Measurements from ENCODE around the gene SLC8A1. TPM values are rescaled to one million over a fixed set of nuclear protein-coding genes. Genes with fewer than 3 reads are reported as not detected.

Gene SLC8A1
- total and polyA plus RNA-seq, 8 donors = 0.31 to 105 (median 14.0) TPM

GRCh38 chr2:40360652-40361051 is 91.2 kb downstream of the SLC8A1 start:
- Histone ChIP-seq H3K27ac (peak overlapping the region in 1 of 5 donors; percentile 16), H3K36me3 (no peaks in the 10 kb centered on the region), H3K9me3 (no peaks in the 10 kb centered on the region), H3K4me3 (no peak overlapping the region), H3K27me3 (no peaks in the 10 kb centered on the region), H3K4me1 (peaks cover 0 to 23% (median 9%) of the 10 kb centered on the region in 4 donors)
- 38 to 67% (median 56%) methylated on average over 1 of the region's 1 CpG for WGBS, 5 donors
- intact Hi-C loops (cut with DNase I; ENCODE audit: low total_unique reads) = no loop called here
- no peak for DNase-seq
- TF ChIP-seq CTCF (IDR thresholded peaks at IDR 0.05) (no peak), POLR2AphosphoS5 (IDR thresholded peaks at IDR 0.05) (no peak), EP300 (IDR thresholded peaks at IDR 0.05) (no peak), POLR2A (IDR thresholded peaks at IDR 0.05) (no peak)

DNA sequence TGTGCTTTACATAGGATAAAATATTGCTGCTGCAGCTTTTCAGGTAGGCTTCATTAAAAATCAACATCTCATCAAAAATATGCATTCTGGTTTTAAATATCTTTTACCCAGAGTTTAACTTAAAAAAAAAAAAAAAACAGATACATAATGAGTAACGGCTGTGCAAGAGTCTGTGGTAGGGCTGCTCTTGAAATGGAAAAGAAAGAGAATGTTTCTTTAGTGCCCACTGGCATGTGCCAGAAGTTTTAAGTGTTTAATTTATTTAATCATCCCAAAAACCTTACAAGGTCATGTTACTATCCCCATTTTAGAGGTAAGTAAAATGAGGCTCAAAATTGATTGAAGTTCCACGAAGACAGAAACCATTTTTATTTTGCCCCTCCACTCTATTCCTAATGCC is 92.1 kb downstream of the SLC8A1 start:
- Histone ChIP-seq H3K27ac (no peak overlapping the region), H3K27me3 (no peaks in the 10 kb centered on the region), H3K9me3 (no peaks in the 10 kb centered on the region), H3K36me3 (no peaks in the 10 kb centered on the region), H3K4me3 (no peak overlapping the region), H3K4me1 (peaks cover 0 to 21% (median 8%) of the 10 kb centered on the region in 4 donors)
- intact Hi-C loops (cut with DNase I; ENCODE audit: low total_unique reads) = no loop called here
- WGBS, 5 donors = 86 to 92% (median 91%) methylated on average over 2 of the region's 2 CpGs
- TF ChIP-seq EP300 (IDR thresholded peaks at IDR 0.05) = no peak
- no peak for TF ChIP-seq CTCF (IDR thresholded peaks at IDR 0.05)
- TF ChIP-seq POLR2A (IDR thresholded peaks at IDR 0.05) = no peak
- no peak for TF ChIP-seq POLR2AphosphoS5 (IDR thresholded peaks at IDR 0.05)
- DNase-seq = no peak

GRCh38 chr2:40358783-40359182 is 93.1 kb downstream of the SLC8A1 start:
- WGBS, 5 donors = 65 to 80% (median 67%) methylated on average over 8 of the region's 8 CpGs
- intact Hi-C loops (cut with DNase I; ENCODE audit: low total_unique reads) = no loop called here
- Histone ChIP-seq H3K4me1 (peaks cover 0 to 12% (median 4%) of the 10 kb centered on the region in 4 donors), H3K9me3 (no peaks in the 10 kb centered on the region), H3K27me3 (no peaks in the 10 kb centered on the region), H3K27ac (no peak overlapping the region), H3K4me3 (no peak overlapping the region), H3K36me3 (no peaks in the 10 kb centered on the region)
- TF ChIP-seq EP300 (IDR thresholded peaks at IDR 0.05) (no peak), POLR2AphosphoS5 (IDR thresholded peaks at IDR 0.05) (no peak), CTCF (IDR thresholded peaks at IDR 0.05) (no peak), POLR2A (IDR thresholded peaks at IDR 0.05) (no peak)
- no peak for DNase-seq

DNA sequence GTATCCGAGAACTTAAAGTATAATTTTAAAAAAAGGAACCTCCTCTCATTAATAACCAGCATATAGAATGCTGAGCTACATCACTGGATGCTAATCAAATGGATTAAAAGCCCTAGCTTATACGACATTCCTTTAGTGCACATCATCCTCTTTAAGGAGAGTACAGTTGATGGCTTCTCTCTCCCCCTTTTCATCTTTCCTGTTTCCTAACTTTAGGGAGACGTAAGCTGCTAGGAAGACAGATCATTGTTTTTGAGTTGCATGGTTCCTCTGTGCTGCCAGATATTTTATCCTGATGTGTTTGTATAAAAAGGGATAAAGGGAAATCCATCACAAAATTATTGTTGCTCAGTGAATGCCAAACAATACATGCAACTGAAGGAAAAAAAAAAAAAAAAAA is 94.2 kb downstream of the SLC8A1 start:
- Histone ChIP-seq H3K4me1 (peaks cover 0 to 10% (median 3%) of the 10 kb centered on the region in 4 donors), H3K4me3 (no peak overlapping the region), H3K9me3 (no peaks in the 10 kb centered on the region), H3K36me3 (no peaks in the 10 kb centered on the region), H3K27me3 (no peaks in the 10 kb centered on the region), H3K27ac (no peak overlapping the region)
- 70 to 87% (median 85%) methylated on average over 3 of the region's 3 CpGs for WGBS, 5 donors
- no peak for DNase-seq
- no peak for TF ChIP-seq POLR2AphosphoS5 (IDR thresholded peaks at IDR 0.05)
- no peak for TF ChIP-seq EP300 (IDR thresholded peaks at IDR 0.05)
- no peak for TF ChIP-seq POLR2A (IDR thresholded peaks at IDR 0.05)
- TF ChIP-seq CTCF (IDR thresholded peaks at IDR 0.05) = no peak
- intact Hi-C loops (cut with DNase I; ENCODE audit: low total_unique reads) = no loop called here
